HepG2 (cell line): ENCODE measurements around the gene MFAP2. TPM values are rescaled to one million over a fixed set of nuclear protein-coding genes. Genes with fewer than 3 reads are reported as not detected.

ENCODE experiments used
- CHCHD3 ChIP-seq: sonication (generic); formaldehyde crosslinking; IDR thresholded peaks from 2 replicates; pipeline ENCODE4 v1.8.0; 2022; ENCODE audit warnings: mild to moderate bottlenecking, missing genetic modification reagents, moderate library complexity
- FOXJ3 ChIP-seq: sonication (generic); formaldehyde crosslinking; IDR thresholded peaks from 2 replicates; pipeline ENCODE4 v1.4.0; 2020; ENCODE audit warnings: missing genetic modification reagents, mild to moderate bottlenecking, borderline replicate concordance
- FOXK2 ChIP-seq: fragments of 450-650 bp; IDR thresholded peaks from 2 replicates; pipeline ENCODE4 v1.6.1; 2016
- HOXA3 ChIP-seq: sonication (generic); formaldehyde crosslinking; IDR thresholded peaks from 2 replicates; pipeline ENCODE4 v1.5.0; 2020; ENCODE audit warnings: missing genetic modification reagents
- MTA1 ChIP-seq: sonication (generic); formaldehyde crosslinking; IDR thresholded peaks from 2 replicates; pipeline ENCODE4 v1.4.0; 2020; ENCODE audit warnings: missing genetic modification reagents, mild to moderate bottlenecking, borderline replicate concordance
- NR2F1 ChIP-seq, 2 experiments: fragments of 450-650 bp in 1 of 2; formaldehyde crosslinking in 1 of 2; IDR thresholded peaks; 2 replicates each; pipeline versions ENCODE4 v1.5.0 to v1.6.1; 2016 to 2020; ENCODE audit warnings: mild to moderate bottlenecking in 1 of 2, missing compliant biosample characterization in 1 of 2, missing genetic modification reagents in 1 of 2, moderate library complexity in 1 of 2
- PCBP1 ChIP-seq: fragments of 200-400 bp; formaldehyde crosslinking; IDR thresholded peaks from 2 replicates; pipeline ENCODE4 v1.6.1; 2017; ENCODE audit warnings: mild to moderate bottlenecking, low read depth, low read length, borderline replicate concordance
- XRCC5 ChIP-seq: fragments of 200-400 bp; formaldehyde crosslinking; optimal IDR thresholded peaks from 2 replicates; pipeline ENCODE3; 2017; ENCODE audit warnings: mild to moderate bottlenecking, low read length
- YEATS4 ChIP-seq: sonication (generic); formaldehyde crosslinking; IDR thresholded peaks from 2 replicates; pipeline ENCODE4 v1.4.0; 2020; ENCODE audit warnings: missing genetic modification reagents, borderline replicate concordance
- ZFX ChIP-seq: sonication (generic); formaldehyde crosslinking; IDR thresholded peaks from 2 replicates; pipeline ENCODE4 v1.4.0; 2020; ENCODE audit warnings: mild to moderate bottlenecking, low read depth, missing genetic modification reagents, moderate library complexity
- ZMYM2 ChIP-seq: sonication (generic); formaldehyde crosslinking; IDR thresholded peaks from 2 replicates; pipeline ENCODE4 v1.8.0; 2022; ENCODE audit warnings: mild to moderate bottlenecking, missing genetic modification reagents
- ZNF234 ChIP-seq: sonication (generic); formaldehyde crosslinking; conservative IDR thresholded peaks from 2 replicates; pipeline ENCODE4 v1.5.1; 2020; ENCODE audit warnings: mild to moderate bottlenecking, missing genetic modification reagents
- ZNF251 ChIP-seq: sonication (generic); formaldehyde crosslinking; IDR thresholded peaks from 2 replicates; pipeline ENCODE4 v1.9.0; 2021; ENCODE audit warnings: mild to moderate bottlenecking, missing genetic modification reagents
- ZNF460 ChIP-seq: sonication (generic); formaldehyde crosslinking; IDR thresholded peaks from 2 replicates; pipeline ENCODE4 v1.5.1; 2020; ENCODE audit warnings: missing genetic modification reagents, mild to moderate bottlenecking, borderline replicate concordance
- ZNF761 ChIP-seq: sonication (generic); formaldehyde crosslinking; conservative IDR thresholded peaks from 2 replicates; pipeline ENCODE4 v1.4.0; 2020; ENCODE audit warnings: mild to moderate bottlenecking, missing genetic modification reagents
- polyA plus RNA-seq, 8 experiments: library from polyadenylated mRNA; depleted of rRNA in 3 of 8; stranded (reverse) in 7 of 8; unstranded in 1 of 8; fragments of >200 nt; fragmentation: Illumina TruSeq in 4 of 8; extraction: Trizol in 4 of 8; gene quantifications; 2 replicates each; pipeline versions ENCODE4 v1.2.1 to v1.2.3, GENCODE V29; 2011 to 2016; ENCODE audit warnings: low read depth in 4 of 8, missing spikeins in 1 of 8, mixed read lengths in 1 of 8; ENCODE audit not compliant: insufficient read depth in 1 of 8
- total RNA-seq, 5 experiments: library from RNA; depleted of rRNA; stranded (reverse); fragments of >200 nt; fragmentation: Illumina TruSeq; extraction: Trizol; gene quantifications; 2 replicates each; pipeline ENCODE4 v1.2.3, GENCODE V29; 2016; ENCODE audit warnings: low read depth in 1 of 5
- TF ChIP-seq, protein P1 (sequence below): IDR thresholded peaks from 2 replicates; pipeline ENCODE4 v1.6.1; 2018; ENCODE audit warnings: missing genetic modification reagents
- TF ChIP-seq, protein P2 (sequence below): sonication (generic); formaldehyde crosslinking; IDR thresholded peaks from 2 replicates; pipeline ENCODE4 v1.8.1; 2023; ENCODE audit warnings: missing genetic modification reagents, inconsistent platforms, borderline replicate concordance
- TF ChIP-seq, protein P3 (sequence below): sonication (generic); formaldehyde crosslinking; IDR thresholded peaks from 2 replicates; pipeline ENCODE4 v1.4.0; 2020; ENCODE audit warnings: missing genetic modification reagents

The MFAP2 gene
- total and polyA plus RNA-seq, 2 of the 13 experiments (the other 11 are each of a cell fraction or from before 2014, with no cell fraction given) = 1.1 to 1.4 TPM

- TF ChIP-seq, protein P1, sequence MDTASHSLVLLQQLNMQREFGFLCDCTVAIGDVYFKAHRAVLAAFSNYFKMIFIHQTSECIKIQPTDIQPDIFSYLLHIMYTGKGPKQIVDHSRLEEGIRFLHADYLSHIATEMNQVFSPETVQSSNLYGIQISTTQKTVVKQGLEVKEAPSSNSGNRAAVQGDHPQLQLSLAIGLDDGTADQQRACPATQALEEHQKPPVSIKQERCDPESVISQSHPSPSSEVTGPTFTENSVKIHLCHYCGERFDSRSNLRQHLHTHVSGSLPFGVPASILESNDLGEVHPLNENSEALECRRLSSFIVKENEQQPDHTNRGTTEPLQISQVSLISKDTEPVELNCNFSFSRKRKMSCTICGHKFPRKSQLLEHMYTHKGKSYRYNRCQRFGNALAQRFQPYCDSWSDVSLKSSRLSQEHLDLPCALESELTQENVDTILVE = no peak
- peak; percentile 38; the same call in 1 of the 2 replicates for TF ChIP-seq HOXA3 (CRISPR knock-in tag)
- TF ChIP-seq ZNF761 (CRISPR knock-in tag) = no peak
- TF ChIP-seq, protein P2, sequence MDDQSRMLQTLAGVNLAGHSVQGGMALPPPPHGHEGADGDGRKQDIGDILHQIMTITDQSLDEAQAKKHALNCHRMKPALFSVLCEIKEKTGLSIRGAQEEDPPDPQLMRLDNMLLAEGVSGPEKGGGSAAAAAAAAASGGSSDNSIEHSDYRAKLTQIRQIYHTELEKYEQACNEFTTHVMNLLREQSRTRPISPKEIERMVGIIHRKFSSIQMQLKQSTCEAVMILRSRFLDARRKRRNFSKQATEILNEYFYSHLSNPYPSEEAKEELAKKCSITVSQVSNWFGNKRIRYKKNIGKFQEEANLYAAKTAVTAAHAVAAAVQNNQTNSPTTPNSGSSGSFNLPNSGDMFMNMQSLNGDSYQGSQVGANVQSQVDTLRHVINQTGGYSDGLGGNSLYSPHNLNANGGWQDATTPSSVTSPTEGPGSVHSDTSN (CRISPR knock-in tag) = no peak
- no peak for TF ChIP-seq NR2F1 (CRISPR knock-in tag; IDR thresholded peaks at IDR 0.05)
- TF ChIP-seq, protein P3, sequence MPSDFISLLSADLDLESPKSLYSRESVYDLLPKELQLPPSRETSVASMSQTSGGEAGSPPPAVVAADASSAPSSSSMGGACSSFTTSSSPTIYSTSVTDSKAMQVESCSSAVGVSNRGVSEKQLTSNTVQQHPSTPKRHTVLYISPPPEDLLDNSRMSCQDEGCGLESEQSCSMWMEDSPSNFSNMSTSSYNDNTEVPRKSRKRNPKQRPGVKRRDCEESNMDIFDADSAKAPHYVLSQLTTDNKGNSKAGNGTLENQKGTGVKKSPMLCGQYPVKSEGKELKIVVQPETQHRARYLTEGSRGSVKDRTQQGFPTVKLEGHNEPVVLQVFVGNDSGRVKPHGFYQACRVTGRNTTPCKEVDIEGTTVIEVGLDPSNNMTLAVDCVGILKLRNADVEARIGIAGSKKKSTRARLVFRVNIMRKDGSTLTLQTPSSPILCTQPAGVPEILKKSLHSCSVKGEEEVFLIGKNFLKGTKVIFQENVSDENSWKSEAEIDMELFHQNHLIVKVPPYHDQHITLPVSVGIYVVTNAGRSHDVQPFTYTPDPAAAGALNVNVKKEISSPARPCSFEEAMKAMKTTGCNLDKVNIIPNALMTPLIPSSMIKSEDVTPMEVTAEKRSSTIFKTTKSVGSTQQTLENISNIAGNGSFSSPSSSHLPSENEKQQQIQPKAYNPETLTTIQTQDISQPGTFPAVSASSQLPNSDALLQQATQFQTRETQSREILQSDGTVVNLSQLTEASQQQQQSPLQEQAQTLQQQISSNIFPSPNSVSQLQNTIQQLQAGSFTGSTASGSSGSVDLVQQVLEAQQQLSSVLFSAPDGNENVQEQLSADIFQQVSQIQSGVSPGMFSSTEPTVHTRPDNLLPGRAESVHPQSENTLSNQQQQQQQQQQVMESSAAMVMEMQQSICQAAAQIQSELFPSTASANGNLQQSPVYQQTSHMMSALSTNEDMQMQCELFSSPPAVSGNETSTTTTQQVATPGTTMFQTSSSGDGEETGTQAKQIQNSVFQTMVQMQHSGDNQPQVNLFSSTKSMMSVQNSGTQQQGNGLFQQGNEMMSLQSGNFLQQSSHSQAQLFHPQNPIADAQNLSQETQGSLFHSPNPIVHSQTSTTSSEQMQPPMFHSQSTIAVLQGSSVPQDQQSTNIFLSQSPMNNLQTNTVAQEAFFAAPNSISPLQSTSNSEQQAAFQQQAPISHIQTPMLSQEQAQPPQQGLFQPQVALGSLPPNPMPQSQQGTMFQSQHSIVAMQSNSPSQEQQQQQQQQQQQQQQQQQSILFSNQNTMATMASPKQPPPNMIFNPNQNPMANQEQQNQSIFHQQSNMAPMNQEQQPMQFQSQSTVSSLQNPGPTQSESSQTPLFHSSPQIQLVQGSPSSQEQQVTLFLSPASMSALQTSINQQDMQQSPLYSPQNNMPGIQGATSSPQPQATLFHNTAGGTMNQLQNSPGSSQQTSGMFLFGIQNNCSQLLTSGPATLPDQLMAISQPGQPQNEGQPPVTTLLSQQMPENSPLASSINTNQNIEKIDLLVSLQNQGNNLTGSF (CRISPR knock-in tag) = no peak
- no peak for TF ChIP-seq FOXJ3 (CRISPR knock-in tag)
- TF ChIP-seq MTA1 (CRISPR knock-in tag) = no peak
- no peak for TF ChIP-seq PCBP1
- no peak for TF ChIP-seq CHCHD3
- TF ChIP-seq ZMYM2 (CRISPR knock-in tag) = no peak
- TF ChIP-seq ZFX (CRISPR knock-in tag) = peak; percentile 78
- TF ChIP-seq ZNF251 = no peak
- TF ChIP-seq ZNF234 (CRISPR knock-in tag) = no peak
- TF ChIP-seq ZNF460 = no peak
- TF ChIP-seq XRCC5 = peak; percentile 31
- TF ChIP-seq YEATS4 (CRISPR knock-in tag) = no peak; the same call in 1 of the 2 replicates
- no peak for TF ChIP-seq FOXK2
Measured at GRCh38 chr1:16960560-16961296, 19.7 kb downstream of the MFAP2 start (continued).
